Body of pancreas (tissue), 4 donors: ENCODE data around the gene LY6G6D.

ENCODE experiments used
- POLR2A ChIP-seq, 3 donors: fragments of 450-650 bp; IDR thresholded peaks; one replicate each; pipeline ENCODE4 v1.6.1; 2016; ENCODE audit warnings: antibody characterized with exemption in 3 of 3, mild to moderate bottlenecking in 2 of 3
- TF ChIP-seq, protein P1 (sequence below), 7 experiments: fragments of 450-650 bp in 4 of 7; fragments of 200-600 bp in 3 of 7; sonication (generic) in 3 of 7; IDR thresholded peaks; one replicate each; pipeline ENCODE4 v1.5.1; 2016 to 2019; ENCODE audit warnings: antibody characterized with exemption in 7 of 7

DNA sequence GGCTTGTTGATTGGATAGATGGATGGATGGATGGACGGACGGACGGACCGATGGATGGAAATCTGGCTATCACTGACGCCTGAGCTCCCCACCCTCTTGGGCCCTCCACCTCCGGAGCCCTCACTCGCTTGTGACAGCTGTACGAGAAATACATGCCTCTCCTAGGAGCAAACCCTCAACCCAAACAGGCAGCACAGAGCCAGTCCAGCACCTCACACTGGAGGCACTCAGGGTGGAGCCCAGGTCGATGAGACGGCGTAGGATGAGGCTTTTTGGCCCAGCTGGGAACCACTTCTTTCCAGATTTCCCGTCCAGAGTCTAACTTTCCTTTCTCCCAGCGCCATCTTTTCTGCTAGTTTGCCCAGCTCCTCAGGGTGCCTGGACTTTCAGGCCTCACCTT lies 31.6 kb upstream of the LY6G6D start:
- TF ChIP-seq, protein P1, sequence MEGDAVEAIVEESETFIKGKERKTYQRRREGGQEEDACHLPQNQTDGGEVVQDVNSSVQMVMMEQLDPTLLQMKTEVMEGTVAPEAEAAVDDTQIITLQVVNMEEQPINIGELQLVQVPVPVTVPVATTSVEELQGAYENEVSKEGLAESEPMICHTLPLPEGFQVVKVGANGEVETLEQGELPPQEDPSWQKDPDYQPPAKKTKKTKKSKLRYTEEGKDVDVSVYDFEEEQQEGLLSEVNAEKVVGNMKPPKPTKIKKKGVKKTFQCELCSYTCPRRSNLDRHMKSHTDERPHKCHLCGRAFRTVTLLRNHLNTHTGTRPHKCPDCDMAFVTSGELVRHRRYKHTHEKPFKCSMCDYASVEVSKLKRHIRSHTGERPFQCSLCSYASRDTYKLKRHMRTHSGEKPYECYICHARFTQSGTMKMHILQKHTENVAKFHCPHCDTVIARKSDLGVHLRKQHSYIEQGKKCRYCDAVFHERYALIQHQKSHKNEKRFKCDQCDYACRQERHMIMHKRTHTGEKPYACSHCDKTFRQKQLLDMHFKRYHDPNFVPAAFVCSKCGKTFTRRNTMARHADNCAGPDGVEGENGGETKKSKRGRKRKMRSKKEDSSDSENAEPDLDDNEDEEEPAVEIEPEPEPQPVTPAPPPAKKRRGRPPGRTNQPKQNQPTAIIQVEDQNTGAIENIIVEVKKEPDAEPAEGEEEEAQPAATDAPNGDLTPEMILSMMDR (IDR thresholded peaks at IDR 0.05) = no peak
- TF ChIP-seq POLR2A (IDR thresholded peaks at IDR 0.05) = no peak
